Measurements from ENCODE around the gene RAP1GAP. TPM values are rescaled to one million over a fixed set of nuclear protein-coding genes. Genes with fewer than 3 reads are reported as not detected.
"Not testable (repeated sequence)": the region's sequence is repeated elsewhere in the genome, so short reads cannot be mapped to it uniquely, and the experiment has no call there.

RAP1GAP gene
- total and polyA plus RNA-seq, 5 experiments from 2014 or later = 0.49 to 0.60 TPM; not detected in 3

- peaks cover 0 to 6% (median 5%) of the 10 kb centered on the region in 4 donors for H3K4me1 Mint-ChIP-seq
- no peaks in the 10 kb centered on the region for H3K9me3 Mint-ChIP-seq
- no peaks in the 10 kb centered on the region for H3K27me3 Mint-ChIP-seq
- DNase-seq = no peak
- ATAC-seq = no peak
- POLR2A ChIA-PET = no interaction called here
- H3K36me3 Mint-ChIP-seq = peaks cover 0 to 87% (median 28%) of the 10 kb centered on the region in 3 donors
- H3K4me3 Mint-ChIP-seq = no peak overlapping the region
- no peak overlapping the region for H3K27ac Mint-ChIP-seq
These were observed 27.8 kb upstream of the RAP1GAP start for GRCh38 chr1:21696931-21697330.

- Mint-ChIP-seq H3K9me3 (no peaks in the 10 kb centered on the region), H3K4me1 (peaks cover 0 to 6% (median 1%) of the 10 kb centered on the region in 4 donors), H3K4me3 (no peak overlapping the region), H3K36me3 (peaks cover 0 to 86% (median 23%) of the 10 kb centered on the region in 3 donors), H3K27me3 (no peaks in the 10 kb centered on the region), H3K27ac (peak overlapping the region in 1 of 10 donors; percentile 43)
- ATAC-seq = no peak
- POLR2A ChIA-PET = no interaction called here
- DNase-seq = no peak
These were observed 24.6 kb upstream of the RAP1GAP start for GRCh38 chr1:21693732-21694131.

- POLR2A ChIA-PET = no interaction called here
These were observed 22.6 kb upstream of the RAP1GAP start for GRCh38 chr1:21691739-21692138.

GRCh38 chr1:21689661-21690372, 20.7 kb upstream of the RAP1GAP start:
- Mint-ChIP-seq H3K36me3 (peaks cover 5 to 90% (median 40%) of the 10 kb centered on the region in 3 donors), H3K9me3 (no peaks in the 10 kb centered on the region), H3K27ac (no peak overlapping the region), H3K4me1 (peaks cover 0 to 4% (median 0%) of the 10 kb centered on the region in 4 donors), H3K27me3 (no peaks in the 10 kb centered on the region), H3K4me3 (no peak overlapping the region)
- POLR2A ChIA-PET = no interaction called here
- no peak for DNase-seq
- ATAC-seq = no peak

More at GRCh38 chr1:21691739-21692138, 22.6 kb upstream of the RAP1GAP start:
- Mint-ChIP-seq H3K36me3 (peaks cover 5 to 86% (median 33%) of the 10 kb centered on the region in 3 donors), H3K9me3 (no peaks in the 10 kb centered on the region), H3K27me3 (no peaks in the 10 kb centered on the region), H3K4me1 (peaks cover 0 to 6% (median 0%) of the 10 kb centered on the region in 4 donors), H3K4me3 (no peak overlapping the region), H3K27ac (peak overlapping the region in 1 of 10 donors; percentile 31)
- ATAC-seq (no peak), DNase-seq (no peak)

GRCh38 chr1:21687081-21687529, 17.9 kb upstream of the RAP1GAP start:
- POLR2A ChIA-PET = interaction anchor here (0.6 kb wide), 1 partner anchor 12 kb away, joined by 3 read pairs; no protein-coding TSS in a partner anchor
- peak overlapping the region in 2 of 10 donors; percentile 6 to 38 for H3K27ac Mint-ChIP-seq
- DNase-seq (no peak), ATAC-seq (no peak)
- no peaks in the 10 kb centered on the region for H3K9me3 Mint-ChIP-seq
- H3K4me3 Mint-ChIP-seq = no peak overlapping the region
- peaks cover 5 to 87% (median 34%) of the 10 kb centered on the region in 3 donors for H3K36me3 Mint-ChIP-seq
- no peaks in the 10 kb centered on the region for H3K4me1 Mint-ChIP-seq
- H3K27me3 Mint-ChIP-seq = no peaks in the 10 kb centered on the region

- H3K27ac Mint-ChIP-seq = peak overlapping the region in 2 of 10 donors; percentile 26 to 66
- no peak for DNase-seq
- POLR2A ChIA-PET = no interaction called here
- H3K4me1 Mint-ChIP-seq = no peaks in the 10 kb centered on the region
- no peaks in the 10 kb centered on the region for H3K27me3 Mint-ChIP-seq
- no peak overlapping the region for H3K4me3 Mint-ChIP-seq
- H3K36me3 Mint-ChIP-seq = peaks cover 5 to 88% (median 30%) of the 10 kb centered on the region in 3 donors
- no peaks in the 10 kb centered on the region for H3K9me3 Mint-ChIP-seq
- no peak for ATAC-seq
These were observed 17.0 kb upstream of the RAP1GAP start for GRCh38 chr1:21685946-21686678.

- POLR2A ChIA-PET = no interaction called here
- Mint-ChIP-seq H3K27ac (no peak overlapping the region), H3K4me1 (no peaks in the 10 kb centered on the region), H3K27me3 (no peaks in the 10 kb centered on the region), H3K36me3 (peaks cover 0 to 81% (median 17%) of the 10 kb centered on the region in 3 donors), H3K9me3 (no peaks in the 10 kb centered on the region), H3K4me3 (no peak overlapping the region)
- DNase-seq = no peak
- ATAC-seq = no peak
These were observed 12.3 kb upstream of the RAP1GAP start for GRCh38 chr1:21681426-21681825.

GRCh38 chr1:21680918-21681317, 11.8 kb upstream of the RAP1GAP start:
- no peaks in the 10 kb centered on the region for H3K9me3 Mint-ChIP-seq
- POLR2A ChIA-PET = no interaction called here
- ATAC-seq (no peak), DNase-seq (no peak)
- H3K36me3 Mint-ChIP-seq = peaks cover 0 to 76% (median 12%) of the 10 kb centered on the region in 3 donors
- no peaks in the 10 kb centered on the region for H3K4me1 Mint-ChIP-seq
- H3K27ac Mint-ChIP-seq = peak overlapping the region in 1 of 10 donors; percentile 43
- no peak overlapping the region for H3K4me3 Mint-ChIP-seq
- no peaks in the 10 kb centered on the region for H3K27me3 Mint-ChIP-seq

GRCh38 chr1:21680381-21680780, 11.2 kb upstream of the RAP1GAP start:
- POLR2A ChIA-PET = no interaction called here
- peak overlapping the region in 1 of 10 donors; percentile 46 for H3K27ac Mint-ChIP-seq
- ATAC-seq (no peak), DNase-seq (no peak)
- H3K9me3 Mint-ChIP-seq = no peaks in the 10 kb centered on the region
- H3K4me1 Mint-ChIP-seq = no peaks in the 10 kb centered on the region
- H3K27me3 Mint-ChIP-seq = no peaks in the 10 kb centered on the region
- H3K36me3 Mint-ChIP-seq = peaks cover 0 to 72% (median 12%) of the 10 kb centered on the region in 3 donors
- no peak overlapping the region for H3K4me3 Mint-ChIP-seq

- Mint-ChIP-seq H3K4me1 (peaks cover 0 to 3% (median 2%) of the 10 kb centered on the region in 4 donors), H3K4me3 (no peak overlapping the region), H3K9me3 (no peaks in the 10 kb centered on the region), H3K36me3 (peaks cover 0 to 46% (median 8%) of the 10 kb centered on the region in 3 donors), H3K27me3 (no peaks in the 10 kb centered on the region), H3K27ac (peak overlapping the region in 1 of 10 donors; percentile 43)
- ATAC-seq (no peak), DNase-seq (no peak)
- POLR2A ChIA-PET = no interaction called here
These were observed 8.0 kb upstream of the RAP1GAP start for GRCh38 chr1:21677168-21677567.

GRCh38 chr1:21674957-21675356, 5.8 kb upstream of the RAP1GAP start:
- no peak overlapping the region for H3K4me3 Mint-ChIP-seq
- H3K9me3 Mint-ChIP-seq = no peaks in the 10 kb centered on the region
- peaks cover 2 to 6% (median 5%) of the 10 kb centered on the region in 4 donors for H3K4me1 Mint-ChIP-seq
- peaks cover 0 to 26% (median 8%) of the 10 kb centered on the region in 3 donors for H3K36me3 Mint-ChIP-seq
- no peak for DNase-seq
- peak overlapping the region in 1 of 10 donors; percentile 67 for H3K27ac Mint-ChIP-seq
- H3K27me3 Mint-ChIP-seq = peaks cover 0 to 3% (median 0%) of the 10 kb centered on the region in 5 donors
- no peak for ATAC-seq
- POLR2A ChIA-PET = no interaction called here

GRCh38 chr1:21673853-21674252, 4.7 kb upstream of the RAP1GAP start:
- H3K4me3 Mint-ChIP-seq, H3K4me1 Mint-ChIP-seq, POLR2A ChIA-PET, ATAC-seq, H3K27me3 Mint-ChIP-seq, DNase-seq, H3K9me3 Mint-ChIP-seq, H3K27ac Mint-ChIP-seq: not testable (repeated sequence)
- H3K36me3 Mint-ChIP-seq = peaks cover 0 to 14% (median 5%) of the 10 kb centered on the region in 3 donors

GRCh38 chr1:21673277-21673780, 4.2 kb upstream of the RAP1GAP start:
- no peak overlapping the region for H3K4me3 Mint-ChIP-seq
- DNase-seq (no peak), ATAC-seq (no peak)
- POLR2A ChIA-PET = no interaction called here
- H3K4me1 Mint-ChIP-seq = peaks cover 2 to 10% (median 8%) of the 10 kb centered on the region in 4 donors
- H3K27me3 Mint-ChIP-seq = peaks cover 0 to 3% (median 1%) of the 10 kb centered on the region in 5 donors
- peaks cover 0 to 9% (median under 1%) of the 10 kb centered on the region in 3 donors for H3K36me3 Mint-ChIP-seq
- H3K27ac Mint-ChIP-seq = peak overlapping the region in 3 of 10 donors; percentile 58 to 85 (median 59)
- H3K9me3 Mint-ChIP-seq = no peaks in the 10 kb centered on the region
